ENCODE results near the gene APOBEC3B. TPM values are rescaled to one million over a fixed set of nuclear protein-coding genes. Genes with fewer than 3 reads are reported as not detected.
"Not testable (repeated sequence)": the region's sequence is repeated elsewhere in the genome, so short reads cannot be mapped to it uniquely, and the experiment has no call there.

Gene APOBEC3B
- total RNA-seq, 1 donor from 2014 or later, result not detected

DNA sequence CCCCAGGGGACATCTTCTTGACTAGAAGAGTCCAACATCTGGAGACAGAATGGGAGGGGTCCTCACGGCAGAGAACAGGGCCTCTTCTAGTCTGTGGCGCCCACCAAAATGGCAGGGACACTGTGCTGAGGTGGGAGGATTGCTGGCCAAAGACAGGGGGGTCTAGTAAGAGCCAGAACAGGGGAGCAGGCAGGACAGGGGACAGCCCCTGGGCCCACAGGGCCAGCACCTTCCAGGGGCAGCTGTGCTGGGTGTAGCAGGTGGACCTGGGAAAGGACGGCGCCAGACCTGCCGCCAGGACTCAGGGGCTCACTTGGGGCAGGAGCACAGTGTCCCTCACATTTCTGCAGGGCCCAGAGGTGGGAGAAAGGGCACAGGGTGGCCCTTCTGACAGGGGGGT is 25.6 kb upstream of the APOBEC3B start:
- H3K9ac ChIP-seq, result no peak overlapping the region
- no peak overlapping the region for H3K27ac ChIP-seq
- H3K27me3 ChIP-seq, result no peaks in the 10 kb centered on the region
- H3F3A ChIP-seq (ENCODE audit: low read depth), result no peaks in the 10 kb centered on the region
- peaks cover 12% of the 10 kb centered on the region for H3K27me3 Mint-ChIP-seq (ENCODE audit: insufficient read depth, low read depth)
- H3K27ac Mint-ChIP-seq, result no peak overlapping the region
- no peaks in the 10 kb centered on the region for H3K36me3 Mint-ChIP-seq
- H3K4me2 ChIP-seq, result no peak overlapping the region
- H3K4me3 Mint-ChIP-seq, result no peak overlapping the region
- TF ChIP-seq EZH2 (IDR thresholded peaks at IDR 0.05) (no peak), EZH2phosphoT487 (IDR thresholded peaks at IDR 0.05) (no peak)
- TF ChIP-seq, protein P1, sequence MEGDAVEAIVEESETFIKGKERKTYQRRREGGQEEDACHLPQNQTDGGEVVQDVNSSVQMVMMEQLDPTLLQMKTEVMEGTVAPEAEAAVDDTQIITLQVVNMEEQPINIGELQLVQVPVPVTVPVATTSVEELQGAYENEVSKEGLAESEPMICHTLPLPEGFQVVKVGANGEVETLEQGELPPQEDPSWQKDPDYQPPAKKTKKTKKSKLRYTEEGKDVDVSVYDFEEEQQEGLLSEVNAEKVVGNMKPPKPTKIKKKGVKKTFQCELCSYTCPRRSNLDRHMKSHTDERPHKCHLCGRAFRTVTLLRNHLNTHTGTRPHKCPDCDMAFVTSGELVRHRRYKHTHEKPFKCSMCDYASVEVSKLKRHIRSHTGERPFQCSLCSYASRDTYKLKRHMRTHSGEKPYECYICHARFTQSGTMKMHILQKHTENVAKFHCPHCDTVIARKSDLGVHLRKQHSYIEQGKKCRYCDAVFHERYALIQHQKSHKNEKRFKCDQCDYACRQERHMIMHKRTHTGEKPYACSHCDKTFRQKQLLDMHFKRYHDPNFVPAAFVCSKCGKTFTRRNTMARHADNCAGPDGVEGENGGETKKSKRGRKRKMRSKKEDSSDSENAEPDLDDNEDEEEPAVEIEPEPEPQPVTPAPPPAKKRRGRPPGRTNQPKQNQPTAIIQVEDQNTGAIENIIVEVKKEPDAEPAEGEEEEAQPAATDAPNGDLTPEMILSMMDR (IDR thresholded peaks at IDR 0.05), result no peak
- H4K20me1 ChIP-seq (ENCODE audit: low read depth), result no peaks in the 10 kb centered on the region
- no peak overlapping the region for H2AFZ ChIP-seq (replicated peaks)
- H3K4me3 ChIP-seq, result no peak overlapping the region
- H3K36me3 ChIP-seq, result no peaks in the 10 kb centered on the region
- DNase-seq (ENCODE audit: low spot score), result no peak
- no peaks in the 10 kb centered on the region for H3K4me1 ChIP-seq
- H3K9me3 Mint-ChIP-seq, result no peaks in the 10 kb centered on the region
- H3K79me2 ChIP-seq (ENCODE audit: low read depth), result no peaks in the 10 kb centered on the region
- no peaks in the 10 kb centered on the region for H3K9me3 ChIP-seq (ENCODE audit: low read depth)
- peaks cover 2% of the 10 kb centered on the region for H3K4me1 Mint-ChIP-seq

- Histone ChIP-seq H3F3A (ENCODE audit: low read depth) (no peaks in the 10 kb centered on the region), H3K4me2 (no peak within 1 kb of the TSS), H3K9me3 (ENCODE audit: low read depth) (no peaks in the 10 kb centered on the region), H3K36me3 (no peaks in the 10 kb centered on the region), H3K27me3 (no peaks in the 10 kb centered on the region), H3K4me3 (no peak within 1 kb of the TSS), H3K4me1 (no peaks in the 10 kb centered on the region), H3K79me2 (ENCODE audit: low read depth) (no peaks in the 10 kb centered on the region), H3K9ac (no peak within 1 kb of the TSS), H4K20me1 (ENCODE audit: low read depth) (no peaks in the 10 kb centered on the region), H2AFZ (replicated peaks) (no peak within 1 kb of the TSS), H3K27ac (no peak within 1 kb of the TSS)
- H3K27me3 Mint-ChIP-seq (ENCODE audit: insufficient read depth, low read depth), result peaks cover 12% of the 10 kb centered on the region
- no peaks in the 10 kb centered on the region for H3K9me3 Mint-ChIP-seq
- H3K27ac Mint-ChIP-seq, result no peak within 1 kb of the TSS
- DNase-seq (ENCODE audit: low spot score), result no peak
- no peaks in the 10 kb centered on the region for H3K36me3 Mint-ChIP-seq
- no peak within 1 kb of the TSS for H3K4me3 Mint-ChIP-seq
- H3K4me1 Mint-ChIP-seq, result peaks cover 2% of the 10 kb centered on the region
- TF ChIP-seq EZH2phosphoT487 (IDR thresholded peaks at IDR 0.05) (no peak), EZH2 (IDR thresholded peaks at IDR 0.05) (no peak)
- TF ChIP-seq, protein P1 (IDR thresholded peaks at IDR 0.05), result no peak
Observed at GRCh38 chr22:38957046-38957770, 24.9 kb upstream of the APOBEC3B start, which contains the start of gene APOBEC3A. TSS of gene APOBEC3A (plus strand) at chr22:38957609. CDS start at chr22:38957692, 83 bp downstream.

DNA sequence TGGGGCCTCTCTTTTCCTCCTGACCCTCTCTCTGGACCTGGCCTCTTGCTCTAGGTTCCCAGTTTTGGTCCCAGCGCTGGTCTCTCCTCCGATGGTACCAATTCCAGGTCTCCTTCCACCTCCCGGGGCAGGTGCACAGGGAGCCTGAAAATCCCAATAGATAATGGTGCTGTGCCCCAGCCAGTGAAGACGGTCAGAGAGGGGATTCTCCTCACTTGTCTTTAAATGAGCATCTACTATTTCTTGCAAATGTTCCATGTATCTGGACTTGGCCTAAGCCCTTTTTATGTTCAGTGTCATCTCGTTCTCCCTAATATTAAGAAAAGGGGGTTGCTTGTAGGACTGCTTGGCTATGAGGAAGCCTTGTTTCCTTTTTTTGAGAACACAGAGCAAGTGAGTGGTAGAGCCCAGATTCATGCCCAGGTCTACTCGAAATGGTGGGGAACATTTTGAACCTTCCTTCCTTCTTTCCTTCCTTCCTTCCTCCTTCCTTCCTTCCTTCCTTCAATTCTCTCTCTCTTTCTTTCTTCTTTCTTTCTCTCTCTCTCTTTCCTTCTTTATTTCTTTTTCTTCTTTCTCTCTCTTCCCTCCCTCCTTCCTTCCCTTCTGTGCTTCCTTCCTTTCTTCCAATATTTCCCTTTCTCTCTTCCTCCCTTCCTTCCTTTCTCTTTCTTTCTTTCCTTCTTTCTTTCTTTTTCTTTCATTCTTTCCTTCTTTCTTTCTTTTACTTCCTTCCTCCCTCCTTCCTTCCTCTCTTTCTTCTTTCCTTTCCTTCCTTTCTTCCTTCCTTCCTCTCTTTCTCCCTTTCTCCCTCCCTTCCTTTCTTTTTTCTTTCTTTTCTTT is 24.1 kb upstream of the APOBEC3B start:
- TF ChIP-seq, protein P1 (IDR thresholded peaks at IDR 0.05), result no peak
- TF ChIP-seq EZH2phosphoT487 (IDR thresholded peaks at IDR 0.05), result no peak
- TF ChIP-seq EZH2 (IDR thresholded peaks at IDR 0.05), result no peak
- Histone ChIP-seq H3K4me2 (no peak overlapping the region), H3K9ac (no peak overlapping the region), H4K20me1 (ENCODE audit: low read depth) (no peaks in the 10 kb centered on the region), H3K36me3 (no peaks in the 10 kb centered on the region), H3K27me3 (no peaks in the 10 kb centered on the region), H3F3A (ENCODE audit: low read depth) (no peaks in the 10 kb centered on the region), H3K4me3 (no peak overlapping the region), H3K9me3 (ENCODE audit: low read depth) (no peaks in the 10 kb centered on the region), H3K27ac (no peak overlapping the region), H3K4me1 (no peaks in the 10 kb centered on the region), H2AFZ (replicated peaks) (no peak overlapping the region), H3K79me2 (ENCODE audit: low read depth) (no peaks in the 10 kb centered on the region)
- H3K9me3 Mint-ChIP-seq, result no peaks in the 10 kb centered on the region
- H3K4me3 Mint-ChIP-seq, result no peak overlapping the region
- H3K36me3 Mint-ChIP-seq, result no peaks in the 10 kb centered on the region
- no peak overlapping the region for H3K27ac Mint-ChIP-seq
- no peak for DNase-seq (ENCODE audit: low spot score)
- H3K27me3 Mint-ChIP-seq (ENCODE audit: insufficient read depth, low read depth), result peaks cover 12% of the 10 kb centered on the region
- peaks cover 4% of the 10 kb centered on the region for H3K4me1 Mint-ChIP-seq

- not testable (repeated sequence) for H3F3A ChIP-seq (ENCODE audit: low read depth); H3K9ac ChIP-seq; H3K4me1 ChIP-seq; H3K27ac Mint-ChIP-seq; H2AFZ ChIP-seq (replicated peaks); DNase-seq (ENCODE audit: low spot score); H3K4me1 Mint-ChIP-seq; H3K27me3 Mint-ChIP-seq (ENCODE audit: insufficient read depth, low read depth); H3K4me3 Mint-ChIP-seq; H3K36me3 ChIP-seq; H3K27me3 ChIP-seq; H3K36me3 Mint-ChIP-seq; H3K9me3 ChIP-seq (ENCODE audit: low read depth); H3K4me3 ChIP-seq; H3K4me2 ChIP-seq; H4K20me1 ChIP-seq (ENCODE audit: low read depth); H3K9me3 Mint-ChIP-seq; H3K79me2 ChIP-seq (ENCODE audit: low read depth); H3K27ac ChIP-seq
Observed at GRCh38 chr22:38958651-38958943, 23.6 kb upstream of the APOBEC3B start.
